ENCODE data around the gene TGFB2. TPM values are rescaled to one million over a fixed set of nuclear protein-coding genes. Genes with fewer than 3 reads are reported as not detected.

The TGFB2 gene
- total RNA-seq, 1 donor from 2014 or later, result 50.6 TPM

DNA sequence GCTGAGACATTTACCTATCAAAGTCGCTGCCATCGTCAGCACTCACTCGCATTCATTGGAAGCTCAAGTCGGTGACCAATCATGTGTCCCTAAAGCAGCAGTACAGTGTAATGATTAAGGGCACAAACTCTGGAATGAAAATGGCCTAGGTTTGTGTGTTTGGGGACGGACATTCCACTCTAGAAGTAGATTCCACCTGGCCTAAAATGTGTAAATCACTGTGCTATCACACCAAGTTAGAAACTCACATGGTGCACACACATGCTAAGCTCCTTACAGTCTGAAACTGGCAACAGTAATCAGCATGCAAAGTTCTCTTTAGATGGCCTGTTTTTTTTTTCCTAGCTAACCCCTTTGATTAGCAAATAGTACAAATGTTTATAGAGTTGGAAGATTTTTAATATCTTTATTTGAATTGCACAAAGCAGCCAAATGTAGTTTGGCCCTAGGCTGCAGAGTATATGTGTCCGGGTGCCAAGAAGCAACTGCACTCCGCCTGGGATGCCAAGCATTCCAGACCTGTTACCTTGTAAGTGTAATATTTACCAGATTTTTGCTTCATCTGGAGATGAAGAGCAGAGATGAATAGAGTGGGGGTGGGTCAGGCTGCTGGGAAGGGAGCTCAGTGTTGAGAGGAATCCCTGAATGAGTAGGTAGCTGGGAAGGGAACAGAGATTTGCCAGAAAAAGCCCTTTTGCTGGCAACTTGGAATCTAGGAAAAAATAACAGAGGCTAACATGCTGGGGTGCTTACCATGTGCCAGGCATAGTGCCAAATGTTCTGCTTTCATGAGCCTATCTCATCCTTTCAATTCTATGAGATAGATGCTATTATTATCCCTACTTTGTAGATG, 35.2 kb downstream of the TGFB2 start:
- Histone ChIP-seq H3K27me3 (ENCODE audit: control insufficient read depth in 3 of 3, insufficient read depth in 3 of 3, low read length in 3 of 3) (no peaks in the 10 kb centered on the region), H3K9ac (ENCODE audit: low read depth in 1 of 3, low read length in 3 of 3) (no peak overlapping the region), H3K4me1 (ENCODE audit: control insufficient read depth in 3 of 3, insufficient read depth in 3 of 3, low read length in 3 of 3) (peaks cover 19 to 25% (median 23%) of the 10 kb centered on the region in 3 donors), H3K36me3 (ENCODE audit: control insufficient read depth in 3 of 3, insufficient read depth in 3 of 3, low read length in 3 of 3) (no peaks in the 10 kb centered on the region), H3K9me3 (ENCODE audit: control insufficient read depth in 3 of 3, low read length in 3 of 3) (no peaks in the 10 kb centered on the region), H3K4me3 (ENCODE audit: low read length in 3 of 3) (no peak overlapping the region), H3K27ac (ENCODE audit: low read depth, low read length) (peak overlapping the region; percentile 21)

DNA sequence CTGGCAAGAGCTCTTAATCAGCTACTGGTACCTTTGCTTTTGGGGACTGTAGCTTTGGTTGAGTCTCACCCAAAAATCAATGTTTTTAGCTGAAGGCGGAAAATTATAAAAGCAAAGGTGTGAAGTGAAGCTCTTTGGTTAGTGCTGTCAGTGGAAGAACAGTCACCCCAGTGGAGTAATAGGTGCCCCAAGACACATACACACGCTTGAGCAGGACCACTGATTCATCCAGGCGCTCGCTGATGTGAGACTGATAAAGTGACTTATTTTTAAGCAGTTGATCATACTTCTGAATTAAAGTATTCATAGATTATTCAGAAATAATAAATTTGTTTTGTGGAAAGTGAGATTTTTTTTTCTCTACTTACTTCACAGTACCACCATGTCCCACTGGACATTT, 37.1 kb downstream of the TGFB2 start:
- H3K9ac ChIP-seq (ENCODE audit: low read depth in 1 of 3, low read length in 3 of 3), result no peak overlapping the region
- H3K9me3 ChIP-seq (ENCODE audit: control insufficient read depth in 3 of 3, low read length in 3 of 3), result no peaks in the 10 kb centered on the region
- H3K27me3 ChIP-seq (ENCODE audit: control insufficient read depth in 3 of 3, insufficient read depth in 3 of 3, low read length in 3 of 3), result no peaks in the 10 kb centered on the region
- no peak overlapping the region for H3K4me3 ChIP-seq (ENCODE audit: low read length in 3 of 3)
- peaks cover 21 to 25% (median 23%) of the 10 kb centered on the region in 3 donors for H3K4me1 ChIP-seq (ENCODE audit: control insufficient read depth in 3 of 3, insufficient read depth in 3 of 3, low read length in 3 of 3)
- no peaks in the 10 kb centered on the region for H3K36me3 ChIP-seq (ENCODE audit: control insufficient read depth in 3 of 3, insufficient read depth in 3 of 3, low read length in 3 of 3)
- no peak overlapping the region for H3K27ac ChIP-seq (ENCODE audit: low read depth, low read length)

DNA sequence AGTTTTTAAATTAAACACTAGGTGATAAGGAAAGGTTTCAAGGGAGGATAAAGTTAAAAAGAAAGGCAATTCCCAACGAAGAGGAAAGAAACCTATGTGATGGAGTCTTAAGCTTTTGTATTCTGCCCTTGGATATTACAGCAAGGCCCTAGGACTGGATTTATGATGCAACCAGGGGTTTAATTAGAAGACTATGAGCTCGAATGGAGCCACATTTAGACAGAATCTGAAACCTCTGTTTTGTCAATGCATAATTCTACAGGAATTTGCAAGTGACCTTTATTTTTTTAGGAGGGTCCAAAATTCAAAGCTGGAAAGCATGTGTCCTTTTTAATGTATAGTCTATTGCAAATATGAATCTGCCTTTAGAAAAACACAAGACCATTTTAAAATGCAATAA, 37.9 kb downstream of the TGFB2 start:
- Histone ChIP-seq H3K27ac (ENCODE audit: low read depth, low read length) (no peak overlapping the region), H3K36me3 (ENCODE audit: control insufficient read depth in 3 of 3, insufficient read depth in 3 of 3, low read length in 3 of 3) (no peaks in the 10 kb centered on the region), H3K4me1 (ENCODE audit: control insufficient read depth in 3 of 3, insufficient read depth in 3 of 3, low read length in 3 of 3) (peaks cover 19 to 22% (median 21%) of the 10 kb centered on the region in 3 donors), H3K27me3 (ENCODE audit: control insufficient read depth in 3 of 3, insufficient read depth in 3 of 3, low read length in 3 of 3) (no peaks in the 10 kb centered on the region), H3K9me3 (ENCODE audit: control insufficient read depth in 3 of 3, low read length in 3 of 3) (no peaks in the 10 kb centered on the region), H3K4me3 (ENCODE audit: low read length in 3 of 3) (no peak overlapping the region), H3K9ac (ENCODE audit: low read depth in 1 of 3, low read length in 3 of 3) (no peak overlapping the region)

DNA sequence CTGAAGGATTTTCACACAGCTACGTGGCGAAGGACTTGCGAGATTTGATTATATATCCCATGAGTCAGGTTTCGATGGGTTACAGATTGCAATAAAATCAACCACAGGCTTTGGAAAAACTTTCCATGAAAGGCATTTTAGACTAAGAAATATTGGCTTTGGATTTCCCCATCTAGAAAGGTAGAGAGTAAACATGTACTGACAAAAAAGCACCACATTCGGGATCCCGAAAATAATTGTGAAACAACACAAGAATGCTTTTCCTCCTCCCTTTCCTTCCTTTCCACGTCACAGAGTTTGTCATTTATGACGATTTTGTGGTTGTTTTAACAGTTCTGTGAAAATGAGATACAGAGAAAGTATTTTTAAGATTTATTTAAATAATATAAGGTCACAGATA, 38.5 kb downstream of the TGFB2 start:
- Histone ChIP-seq H3K4me1 (ENCODE audit: control insufficient read depth in 3 of 3, insufficient read depth in 3 of 3, low read length in 3 of 3) (peaks cover 19 to 22% (median 21%) of the 10 kb centered on the region in 3 donors), H3K9me3 (ENCODE audit: control insufficient read depth in 3 of 3, low read length in 3 of 3) (no peaks in the 10 kb centered on the region), H3K9ac (ENCODE audit: low read depth in 1 of 3, low read length in 3 of 3) (no peak overlapping the region), H3K4me3 (ENCODE audit: low read length in 3 of 3) (no peak overlapping the region), H3K27me3 (ENCODE audit: control insufficient read depth in 3 of 3, insufficient read depth in 3 of 3, low read length in 3 of 3) (no peaks in the 10 kb centered on the region), H3K36me3 (ENCODE audit: control insufficient read depth in 3 of 3, insufficient read depth in 3 of 3, low read length in 3 of 3) (no peaks in the 10 kb centered on the region), H3K27ac (ENCODE audit: low read depth, low read length) (no peak overlapping the region)

DNA sequence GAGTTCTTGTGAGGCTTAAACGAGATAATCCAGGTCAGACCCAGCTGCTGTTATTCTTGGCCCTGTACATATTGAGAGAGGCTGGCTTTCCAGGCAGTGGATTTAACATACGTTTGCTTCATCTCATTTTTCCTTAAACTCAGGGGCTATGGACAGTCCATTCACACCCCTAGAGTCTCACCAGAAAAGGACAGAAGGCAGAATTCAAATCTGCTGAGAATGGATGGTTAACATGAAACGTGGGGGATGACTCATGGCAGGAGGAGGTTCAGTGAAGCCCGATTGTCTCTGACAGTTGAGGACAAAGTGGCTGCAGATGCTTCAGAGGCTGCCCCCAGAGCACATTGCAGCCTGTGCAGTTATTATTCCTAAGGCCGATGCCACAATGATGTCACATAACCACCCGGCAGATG, 39.5 kb downstream of the TGFB2 start:
- Histone ChIP-seq H3K4me1 (ENCODE audit: control insufficient read depth in 3 of 3, insufficient read depth in 3 of 3, low read length in 3 of 3) (peaks cover 19 to 22% (median 21%) of the 10 kb centered on the region in 3 donors), H3K36me3 (ENCODE audit: control insufficient read depth in 3 of 3, insufficient read depth in 3 of 3, low read length in 3 of 3) (no peaks in the 10 kb centered on the region), H3K9ac (ENCODE audit: low read depth in 1 of 3, low read length in 3 of 3) (no peak overlapping the region), H3K4me3 (ENCODE audit: low read length in 3 of 3) (no peak overlapping the region), H3K9me3 (ENCODE audit: control insufficient read depth in 3 of 3, low read length in 3 of 3) (no peaks in the 10 kb centered on the region), H3K27ac (ENCODE audit: low read depth, low read length) (no peak overlapping the region), H3K27me3 (ENCODE audit: control insufficient read depth in 3 of 3, insufficient read depth in 3 of 3, low read length in 3 of 3) (no peaks in the 10 kb centered on the region)

DNA sequence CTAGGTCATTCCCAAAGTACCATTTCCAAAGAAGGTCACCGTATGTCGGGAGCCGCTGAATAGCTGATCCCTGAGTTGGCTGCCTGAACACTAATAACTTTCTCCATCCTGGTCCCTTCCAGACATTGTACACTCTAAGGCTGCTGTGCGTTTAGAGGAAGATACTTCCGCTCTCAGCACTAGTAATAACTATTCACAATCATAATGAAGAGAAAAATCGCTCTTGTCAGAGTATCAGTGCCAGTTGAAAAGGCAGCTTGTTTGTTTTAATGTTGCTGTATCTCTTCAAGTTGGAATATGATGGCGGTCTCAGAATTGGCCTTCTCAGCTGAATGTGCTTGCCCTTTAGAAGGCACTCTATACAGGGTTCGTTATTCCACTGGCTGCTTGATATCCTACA, 43.5 kb downstream of the TGFB2 start:
- Histone ChIP-seq H3K4me3 (ENCODE audit: low read length in 3 of 3) (no peak overlapping the region), H3K4me1 (ENCODE audit: control insufficient read depth in 3 of 3, insufficient read depth in 3 of 3, low read length in 3 of 3) (peaks cover 4 to 8% (median 6%) of the 10 kb centered on the region in 3 donors), H3K9me3 (ENCODE audit: control insufficient read depth in 3 of 3, low read length in 3 of 3) (no peaks in the 10 kb centered on the region), H3K27ac (ENCODE audit: low read depth, low read length) (no peak overlapping the region), H3K27me3 (ENCODE audit: control insufficient read depth in 3 of 3, insufficient read depth in 3 of 3, low read length in 3 of 3) (no peaks in the 10 kb centered on the region), H3K36me3 (ENCODE audit: control insufficient read depth in 3 of 3, insufficient read depth in 3 of 3, low read length in 3 of 3) (no peaks in the 10 kb centered on the region), H3K9ac (ENCODE audit: low read depth in 1 of 3, low read length in 3 of 3) (no peak overlapping the region)

DNA sequence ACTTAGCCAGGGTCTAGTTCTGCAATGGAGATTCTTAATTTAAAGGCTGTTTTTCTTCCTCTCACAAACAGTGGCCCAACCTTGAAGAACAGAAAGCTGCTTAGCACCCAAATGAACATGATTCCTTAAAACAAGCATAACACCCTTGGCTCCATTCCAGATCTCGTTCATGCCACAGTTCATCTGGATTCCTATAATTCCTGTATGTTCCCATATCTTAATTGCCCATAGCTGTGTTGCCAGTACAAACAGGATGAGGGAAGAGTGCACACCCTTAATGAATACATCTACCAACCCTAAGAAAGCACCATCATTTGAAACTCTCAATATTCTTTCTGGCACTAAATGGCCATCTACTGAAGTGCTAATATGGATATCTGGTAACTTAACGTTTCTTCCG, 45.5 kb downstream of the TGFB2 start:
- no peak overlapping the region for H3K4me3 ChIP-seq (ENCODE audit: low read length in 3 of 3)
- no peak overlapping the region for H3K9ac ChIP-seq (ENCODE audit: low read depth in 1 of 3, low read length in 3 of 3)
- H3K9me3 ChIP-seq (ENCODE audit: control insufficient read depth in 3 of 3, low read length in 3 of 3), result no peaks in the 10 kb centered on the region
- H3K36me3 ChIP-seq (ENCODE audit: control insufficient read depth in 3 of 3, insufficient read depth in 3 of 3, low read length in 3 of 3), result no peaks in the 10 kb centered on the region
- peaks cover 10 to 12% (median 11%) of the 10 kb centered on the region in 3 donors for H3K4me1 ChIP-seq (ENCODE audit: control insufficient read depth in 3 of 3, insufficient read depth in 3 of 3, low read length in 3 of 3)
- H3K27ac ChIP-seq (ENCODE audit: low read depth, low read length), result no peak overlapping the region
- no peaks in the 10 kb centered on the region for H3K27me3 ChIP-seq (ENCODE audit: control insufficient read depth in 3 of 3, insufficient read depth in 3 of 3, low read length in 3 of 3)

DNA sequence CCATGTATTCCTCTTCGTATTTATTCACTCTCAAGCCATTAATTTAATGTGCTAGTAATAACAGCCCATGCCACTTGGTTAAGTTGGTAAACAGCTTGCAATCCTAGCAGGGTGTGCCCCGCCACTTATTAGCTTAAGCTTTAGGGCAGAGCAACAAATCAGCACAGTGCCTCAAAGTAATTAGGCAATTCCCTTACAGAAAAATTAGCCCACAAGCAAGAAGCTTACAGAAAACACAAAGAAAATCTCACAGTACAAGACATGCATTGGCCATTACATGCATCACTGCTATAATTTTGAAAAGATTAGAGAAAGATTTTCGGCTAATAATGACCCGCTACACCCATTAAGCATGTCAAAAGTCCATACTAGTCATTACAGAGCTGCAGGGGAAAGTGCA, 47.6 kb downstream of the TGFB2 start:
- Histone ChIP-seq H3K36me3 (ENCODE audit: control insufficient read depth in 3 of 3, insufficient read depth in 3 of 3, low read length in 3 of 3) (no peaks in the 10 kb centered on the region), H3K27me3 (ENCODE audit: control insufficient read depth in 3 of 3, insufficient read depth in 3 of 3, low read length in 3 of 3) (no peaks in the 10 kb centered on the region), H3K4me3 (ENCODE audit: low read length in 3 of 3) (no peak overlapping the region), H3K4me1 (ENCODE audit: control insufficient read depth in 3 of 3, insufficient read depth in 3 of 3, low read length in 3 of 3) (peaks cover 9 to 13% (median 13%) of the 10 kb centered on the region in 3 donors), H3K9ac (ENCODE audit: low read depth in 1 of 3, low read length in 3 of 3) (no peak overlapping the region), H3K9me3 (ENCODE audit: control insufficient read depth in 3 of 3, low read length in 3 of 3) (no peaks in the 10 kb centered on the region), H3K27ac (ENCODE audit: low read depth, low read length) (no peak overlapping the region)

DNA sequence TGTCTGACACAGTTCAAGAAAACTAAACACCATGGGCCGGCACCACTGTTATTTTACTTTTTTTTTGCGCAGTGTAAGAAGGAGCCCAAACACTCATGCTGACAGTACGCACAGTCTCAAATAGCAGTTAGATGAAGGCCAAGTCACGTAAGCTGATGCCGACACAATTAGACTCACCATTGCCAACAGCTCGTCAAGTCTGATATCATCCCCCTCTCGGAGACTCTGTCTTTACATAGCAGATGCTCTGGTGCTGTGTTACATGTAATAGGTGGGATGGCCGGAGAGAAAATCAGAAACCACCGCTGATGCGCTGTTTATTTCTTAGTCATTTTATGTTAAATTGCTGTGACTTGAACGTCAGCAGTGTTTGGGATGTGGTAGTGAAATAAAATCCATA, 49.3 kb downstream of the TGFB2 start:
- peak overlapping the region; percentile 31 to 58 (median 36) for H3K4me3 ChIP-seq (ENCODE audit: low read length in 3 of 3)
- peak overlapping the region; percentile 27 to 57 (median 55) for H3K9ac ChIP-seq (ENCODE audit: low read depth in 1 of 3, low read length in 3 of 3)
- peak overlapping the region; percentile 74 for H3K27ac ChIP-seq (ENCODE audit: low read depth, low read length)
- H3K27me3 ChIP-seq (ENCODE audit: control insufficient read depth in 3 of 3, insufficient read depth in 3 of 3, low read length in 3 of 3), result no peaks in the 10 kb centered on the region
- no peaks in the 10 kb centered on the region for H3K9me3 ChIP-seq (ENCODE audit: control insufficient read depth in 3 of 3, low read length in 3 of 3)
- no peaks in the 10 kb centered on the region for H3K36me3 ChIP-seq (ENCODE audit: control insufficient read depth in 3 of 3, insufficient read depth in 3 of 3, low read length in 3 of 3)
- H3K4me1 ChIP-seq (ENCODE audit: control insufficient read depth in 3 of 3, insufficient read depth in 3 of 3, low read length in 3 of 3), result peaks cover 9 to 17% (median 15%) of the 10 kb centered on the region in 3 donors

DNA sequence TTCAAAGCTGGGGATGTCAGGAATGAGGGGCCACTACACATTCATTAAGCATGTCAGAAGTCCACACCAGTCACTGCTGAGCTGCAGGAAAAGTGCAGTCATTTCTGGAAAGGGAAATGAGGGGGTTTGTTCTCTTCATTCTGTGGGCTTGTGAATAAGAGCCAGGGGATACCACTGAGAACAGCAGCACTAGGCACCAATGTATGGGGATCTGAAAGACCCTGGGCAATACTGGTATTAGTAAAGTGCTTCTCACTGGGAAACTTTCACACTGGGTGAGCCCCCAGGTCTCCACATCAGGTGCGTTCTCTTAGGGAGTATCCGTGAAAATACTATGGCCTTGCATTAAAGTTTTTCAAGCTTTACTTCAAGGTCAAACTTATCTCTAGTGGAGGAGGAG, 49.9 kb downstream of the TGFB2 start:
- Histone ChIP-seq H3K36me3 (ENCODE audit: control insufficient read depth in 3 of 3, insufficient read depth in 3 of 3, low read length in 3 of 3) (no peaks in the 10 kb centered on the region), H3K9ac (ENCODE audit: low read depth in 1 of 3, low read length in 3 of 3) (peak overlapping the region in 1 of 3 donors; percentile 34), H3K27me3 (ENCODE audit: control insufficient read depth in 3 of 3, insufficient read depth in 3 of 3, low read length in 3 of 3) (no peaks in the 10 kb centered on the region), H3K4me1 (ENCODE audit: control insufficient read depth in 3 of 3, insufficient read depth in 3 of 3, low read length in 3 of 3) (peaks cover 9 to 17% (median 15%) of the 10 kb centered on the region in 3 donors), H3K4me3 (ENCODE audit: low read length in 3 of 3) (peak overlapping the region in 2 of 3 donors; percentile 31 to 36), H3K27ac (ENCODE audit: low read depth, low read length) (peak overlapping the region; percentile 74), H3K9me3 (ENCODE audit: control insufficient read depth in 3 of 3, low read length in 3 of 3) (no peaks in the 10 kb centered on the region)

All from skeletal muscle tissue (tissue), 4 donors.